Pancreas (tissue), 10 donors: ENCODE data around the gene ST6GAL1. TPM values are rescaled to one million over a fixed set of nuclear protein-coding genes. Genes with fewer than 3 reads are reported as not detected.
A peak's percentile ranks its signal among the peaks of the same experiment; 100 is the strongest.

Source experiments
- ATAC-seq, 4 donors: fragments of 200-7000 bp; cut with Tn5 transposase; one replicate each; pipeline versions ENCODE4 v1.8.0 to v1.9.1; 2020; ENCODE audit warnings: mild to moderate bottlenecking in 4 of 4, moderate library complexity in 4 of 4
- DNase-seq, 6 donors: peaks; one replicate each; pipeline ENCODE4 v3.0.0-alpha.2; 2020
- FAIRE-seq: peaks from 2 replicates; lab custom pipeline; 2012; peaks lifted over from hg19 to GRCh38; lab: Jason Lieb, UNC
- H3K27ac ChIP-seq, 4 donors: fragments of 200-600 bp; sonication (generic); 1 replicate in 3 of 4; 2 replicates in 1 of 4; pipeline versions ENCODE4 v1.5.0 to v1.8.0; 2020
- H3K27me3 ChIP-seq, 4 donors: fragments of 200-600 bp; one replicate each; pipeline ENCODE4 v1.8.0; 2021
- H3K36me3 ChIP-seq, 3 donors: fragments of 200-600 bp; sonication (generic) in 1 of 3; one replicate each; pipeline versions ENCODE4 v1.5.0 to v1.8.0; 2020 to 2021
- H3K4me1 ChIP-seq, 3 donors: fragments of 200-600 bp; one replicate each; pipeline ENCODE4 v1.8.0; 2021
- H3K4me3 ChIP-seq, 4 donors: fragments of 200-600 bp; sonication (generic) in 2 of 4; one replicate each; pipeline versions ENCODE4 v1.5.0 to v1.8.0; 2020 to 2021
- H3K9me3 ChIP-seq, 4 donors: fragments of 200-600 bp; one replicate each; pipeline ENCODE4 v1.8.0; 2021
- WGBS, 2 donors: extraction: QIAGEN DNeasy Blood & Tissue Kit; methylation state at CpG; one replicate each; pipeline ENCODE4 v1.1.7; 2013; 5-methylcytosine and 5-hydroxymethylcytosine counted together
- intact Hi-C, 3 donors: fragments of 100-400 bp; cut with DNase I; formaldehyde crosslinking; loops; one replicate each; pipeline versions ENCODE4 v1.11.1 to v1.14.2; 2022
- polyA plus RNA-seq, 2 donors: library from polyadenylated mRNA; stranded (reverse); fragments of 200-250 nt; gene quantifications; one replicate each; pipeline ENCODE4 v1.2.3, GENCODE V29; 2013
- total RNA-seq, 6 donors: library from RNA; stranded (reverse); fragmentation: NEBNext Ultra II Directional in 4 of 6; extraction: Animal tissue kit (Norgen Biotek cat#: 25700) in 4 of 6; gene quantifications; one replicate each; pipeline versions ENCODE4 v1.2.1 to v1.2.4, GENCODE V29; 2021 to 2023
- TF ChIP-seq, protein P1 (sequence below), 4 donors: fragments of 200-600 bp; sonication (generic) in 3 of 4; IDR thresholded peaks; one replicate each; pipeline versions ENCODE4 v1.5.0 to v1.8.0; 2021; ENCODE audit warnings: antibody characterized with exemption in 4 of 4
- donor health status: healthy with polysubstance abuse.
- donor health status: DM: no; HTN: no; CAD: no; lungs with moderate emphysema.
- donor health status: DM: no; HTN: no; CAD: no.
- donor health status: control.
- donor health status: control.
- donor health status: Bipolar disorder and iron deficiency.
- donor health status: DM: yes; HTN: yes; CAD: no.
- donor health status: DM: no; HTN: no; CAD: no.
- donor health status: DM: no; HTN: no; CAD: no.
- donor health status: DM: yes; HTN: yes; CAD: no.

The ST6GAL1 gene
- total and polyA plus RNA-seq, 8 donors, result 4.8 to 36.6 (median 8.3) TPM

- H3K36me3 ChIP-seq, result no peaks in the 10 kb centered on the region
- no peaks in the 10 kb centered on the region for H3K9me3 ChIP-seq
- peak overlapping the region; percentile 49 to 72 (median 49) for H3K4me3 ChIP-seq
- H3K27me3 ChIP-seq, result no peaks in the 10 kb centered on the region
- WGBS, 2 donors, result 0 to 1% methylated on average over 57 to 76 of the region's 76 CpGs
- no peaks in the 10 kb centered on the region for H3K4me1 ChIP-seq
- ATAC-seq (peak; percentile 68 to 83 (median 78)), DNase-seq (peak; percentile 25 to 70 (median 42)), FAIRE-seq (no peak)
- intact Hi-C loops, result no loop called here
- TF ChIP-seq, protein P1, sequence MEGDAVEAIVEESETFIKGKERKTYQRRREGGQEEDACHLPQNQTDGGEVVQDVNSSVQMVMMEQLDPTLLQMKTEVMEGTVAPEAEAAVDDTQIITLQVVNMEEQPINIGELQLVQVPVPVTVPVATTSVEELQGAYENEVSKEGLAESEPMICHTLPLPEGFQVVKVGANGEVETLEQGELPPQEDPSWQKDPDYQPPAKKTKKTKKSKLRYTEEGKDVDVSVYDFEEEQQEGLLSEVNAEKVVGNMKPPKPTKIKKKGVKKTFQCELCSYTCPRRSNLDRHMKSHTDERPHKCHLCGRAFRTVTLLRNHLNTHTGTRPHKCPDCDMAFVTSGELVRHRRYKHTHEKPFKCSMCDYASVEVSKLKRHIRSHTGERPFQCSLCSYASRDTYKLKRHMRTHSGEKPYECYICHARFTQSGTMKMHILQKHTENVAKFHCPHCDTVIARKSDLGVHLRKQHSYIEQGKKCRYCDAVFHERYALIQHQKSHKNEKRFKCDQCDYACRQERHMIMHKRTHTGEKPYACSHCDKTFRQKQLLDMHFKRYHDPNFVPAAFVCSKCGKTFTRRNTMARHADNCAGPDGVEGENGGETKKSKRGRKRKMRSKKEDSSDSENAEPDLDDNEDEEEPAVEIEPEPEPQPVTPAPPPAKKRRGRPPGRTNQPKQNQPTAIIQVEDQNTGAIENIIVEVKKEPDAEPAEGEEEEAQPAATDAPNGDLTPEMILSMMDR (IDR thresholded peaks at IDR 0.05), result no peak
- H3K27ac ChIP-seq, result peak overlapping the region in 3 of 4 donors; percentile 49 to 76 (median 66)
Observed at GRCh38 chr3:186930641-186931531, 560 bp downstream of the ST6GAL1 start.

- Histone ChIP-seq H3K27ac (peak overlapping the region in 3 of 4 donors; percentile 49 to 76 (median 66)), H3K4me3 (peak overlapping the region; percentile 49 to 72 (median 49))
- intact Hi-C loops, result no loop called here
Observed at GRCh38 chr3:186931532-186932280, 1.4 kb downstream of the ST6GAL1 start.

GRCh38 chr3:186932281-186933181, 2.2 kb downstream of the ST6GAL1 start:
- DNase-seq (no peak), FAIRE-seq (no peak), ATAC-seq (no peak)
- 31% methylated on average over 15 of the region's 15 CpGs for WGBS, 2 donors
- TF ChIP-seq, protein P1 (IDR thresholded peaks at IDR 0.05), result no peak
- peak overlapping the region in 2 of 4 donors; percentile 66 to 76 for H3K27ac ChIP-seq
- H3K36me3 ChIP-seq, result no peaks in the 10 kb centered on the region
- intact Hi-C loops, result no loop called here
- peak overlapping the region in 2 of 4 donors; percentile 49 to 72 for H3K4me3 ChIP-seq
- no peaks in the 10 kb centered on the region for H3K4me1 ChIP-seq
- H3K27me3 ChIP-seq, result no peaks in the 10 kb centered on the region
- H3K9me3 ChIP-seq, result no peaks in the 10 kb centered on the region

More at GRCh38 chr3:186931532-186932280, 1.4 kb downstream of the ST6GAL1 start:
- DNase-seq (peak in 5 of 6 donors; percentile 43 to 66 (median 60)), FAIRE-seq (no peak), ATAC-seq (peak; percentile 60 to 78 (median 76))
- Histone ChIP-seq H3K4me1 (no peaks in the 10 kb centered on the region), H3K27me3 (no peaks in the 10 kb centered on the region), H3K9me3 (no peaks in the 10 kb centered on the region), H3K36me3 (no peaks in the 10 kb centered on the region)
- TF ChIP-seq, protein P1 (IDR thresholded peaks at IDR 0.05), result no peak
- 1% methylated on average over 32 of the region's 32 CpGs for WGBS, 2 donors

GRCh38 chr3:186933816-186934215, 3.5 kb downstream of the ST6GAL1 start:
- Histone ChIP-seq H3K36me3 (no peaks in the 10 kb centered on the region), H3K9me3 (no peaks in the 10 kb centered on the region), H3K4me1 (no peaks in the 10 kb centered on the region), H3K27ac (no peak overlapping the region), H3K27me3 (no peaks in the 10 kb centered on the region), H3K4me3 (no peak overlapping the region)
- FAIRE-seq (no peak), ATAC-seq (no peak), DNase-seq (no peak)
- intact Hi-C loops, result no loop called here
- TF ChIP-seq, protein P1 (IDR thresholded peaks at IDR 0.05), result no peak
- WGBS, 2 donors, result 83 to 86% methylated on average over 4 of the region's 4 CpGs
